Neural cell (in vitro differentiated cells): Measurements from ENCODE around the gene NELL1. TPM values are rescaled to one million over a fixed set of nuclear protein-coding genes. Genes with fewer than 3 reads are reported as not detected.

ENCODE experiments used
- H2AFZ ChIP-seq: fragments of 200-600, 300-800 bp; sonication (generic), shearing (Covaris generic); 2 replicates; pipeline ENCODE4 v1.6.0; 2014; ENCODE audit warnings: low read depth, mild to moderate bottlenecking, antibody characterized with exemption, low read length, moderate library complexity
- H3F3A ChIP-seq: fragments of 200-600 bp; shearing (Covaris generic); 2 replicates; pipeline ENCODE4 v1.6.1; 2016; ENCODE audit warnings: mild to moderate bottlenecking, moderate library complexity, mixed read lengths, antibody characterized with exemption, low read length; ENCODE audit not compliant: insufficient read depth, poor library complexity, severe bottlenecking
- H3K27ac ChIP-seq: fragments of 200-600, 300-800 bp; sonication (generic), shearing (Covaris generic); 2 replicates; pipeline ENCODE4 v1.5.1; 2014; ENCODE audit warnings: mild to moderate bottlenecking, low read length, moderate library complexity
- H3K27me3 ChIP-seq: fragments of 300-800, 200-600 bp; sonication (generic), shearing (Covaris generic); 2 replicates; pipeline ENCODE4 v1.6.0; 2014; ENCODE audit warnings: mild to moderate bottlenecking, low read depth, low read length, moderate library complexity; ENCODE audit not compliant: insufficient read depth
- H3K36me3 ChIP-seq: fragments of 300-800, 200-600 bp; sonication (generic), shearing (Covaris generic); 2 replicates; pipeline ENCODE4 v1.5.1; 2014; ENCODE audit warnings: mild to moderate bottlenecking, antibody characterized with exemption, low read length, moderate library complexity; ENCODE audit not compliant: insufficient read depth
- H3K4me2 ChIP-seq: fragments of 300-800, 200-600 bp; sonication (generic), shearing (Covaris generic); 2 replicates; pipeline ENCODE4 v1.6.0; 2014; ENCODE audit warnings: mild to moderate bottlenecking, low read length
- H3K4me3 ChIP-seq: fragments of 300-800, 200-600 bp; sonication (generic), shearing (Covaris generic); 2 replicates; pipeline ENCODE4 v1.5.1; 2014; ENCODE audit warnings: mild to moderate bottlenecking, low read length, moderate library complexity
- H3K79me2 ChIP-seq: fragments of 200-600 bp; shearing (Covaris generic); replicated peaks from 2 replicates; pipeline ENCODE4 v1.6.0; 2014; ENCODE audit warnings: mild to moderate bottlenecking, low read length, moderate library complexity; ENCODE audit not compliant: insufficient read depth
- H3K9ac ChIP-seq: fragments of 300-800, 200-600 bp; sonication (generic), shearing (Covaris generic); 2 replicates; pipeline ENCODE4 v1.6.1; 2016; ENCODE audit warnings: mild to moderate bottlenecking, low read length, mixed read lengths
- H3K9me2 ChIP-seq: fragments of 200-600 bp; shearing (Covaris generic); 2 replicates; pipeline ENCODE4 v1.6.1; 2016; ENCODE audit warnings: mild to moderate bottlenecking, low read length, mixed read lengths; ENCODE audit not compliant: insufficient read depth
- H3K9me3 ChIP-seq: fragments of 200-600, 300-800 bp; sonication (generic), shearing (Covaris generic); 2 replicates; pipeline ENCODE4 v1.6.1; 2016; ENCODE audit warnings: mild to moderate bottlenecking, mixed run types, low read length, moderate library complexity, mixed read lengths
- H4K20me1 ChIP-seq: fragments of 200-600 bp; shearing (Covaris generic); 2 replicates; pipeline ENCODE4 v1.6.1; 2016; ENCODE audit warnings: mild to moderate bottlenecking, mixed run types; ENCODE audit not compliant: insufficient read depth
- CTCF ChIP-seq: fragments of 450-650 bp; IDR thresholded peaks from 2 replicates; pipeline ENCODE4 v1.5.1; 2014; ENCODE audit warnings: antibody characterized with exemption, mild to moderate bottlenecking, moderate library complexity; ENCODE audit not compliant: poor library complexity, severe bottlenecking
- EP300 ChIP-seq: fragments of 450-650 bp; conservative IDR thresholded peaks from 2 replicates; pipeline ENCODE4 v1.6.1; 2014; ENCODE audit warnings: antibody characterized with exemption, mild to moderate bottlenecking, moderate library complexity; ENCODE audit not compliant: poor library complexity, severe bottlenecking
- EZH2 ChIP-seq: fragments of 200-600, 300-800 bp; shearing (Covaris generic), sonication (generic); IDR thresholded peaks from 2 replicates; pipeline ENCODE4 v1.6.1; 2014; ENCODE audit warnings: antibody characterized with exemption, low read length, borderline replicate concordance, mild to moderate bottlenecking; ENCODE audit not compliant: insufficient read depth, poor library complexity, severe bottlenecking
- MXI1 ChIP-seq: fragments of 450-650 bp; conservative IDR thresholded peaks from 2 replicates; pipeline ENCODE4 v1.6.1; 2014; ENCODE audit warnings: antibody characterized with exemption, mild to moderate bottlenecking; ENCODE audit not compliant: poor library complexity, severe bottlenecking
- POLR2AphosphoS5 ChIP-seq: IDR thresholded peaks from 2 replicates; pipeline ENCODE4 v1.6.1; 2012
- RAD21 ChIP-seq: fragments of 450-650 bp; conservative IDR thresholded peaks from 2 replicates; pipeline ENCODE4 v1.6.1; 2014; ENCODE audit warnings: antibody characterized with exemption, mild to moderate bottlenecking, moderate library complexity
- REST ChIP-seq: IDR thresholded peaks from 2 replicates; pipeline ENCODE4 v1.6.1; 2012; ENCODE audit warnings: borderline replicate concordance
- SMC3 ChIP-seq: fragments of 450-650 bp; conservative IDR thresholded peaks from 2 replicates; pipeline ENCODE4 v1.6.1; 2014; ENCODE audit warnings: antibody characterized with exemption, mild to moderate bottlenecking, moderate library complexity; ENCODE audit not compliant: poor library complexity
- TAF1 ChIP-seq: IDR thresholded peaks from 2 replicates; pipeline ENCODE4 v1.6.1; 2012; ENCODE audit warnings: low read depth
- polyA plus RNA-seq: library from polyadenylated mRNA; depleted of rRNA; stranded (reverse); fragments of >200 nt; gene quantifications from 2 replicates; pipeline ENCODE4 v1.2.3, GENCODE V29; 2014

Gene NELL1
- polyA plus RNA-seq, 1 donor from 2014 or later = 70.4 TPM

- H3K9ac ChIP-seq = no peak overlapping the region
- no peak overlapping the region for H3K27ac ChIP-seq
Observed at GRCh38 chr11:21485006-21485405, 815.6 kb downstream of the NELL1 start.

GRCh38 chr11:21485426-21485825 lies 816.0 kb downstream of the NELL1 start:
- H3K27me3 ChIP-seq = no peaks in the 10 kb centered on the region
- H3K36me3 ChIP-seq = no peaks in the 10 kb centered on the region
- no peak overlapping the region for H3K27ac ChIP-seq
- no peaks in the 10 kb centered on the region for H3K79me2 ChIP-seq
- no peak overlapping the region for H3K9ac ChIP-seq
- peaks cover 4% of the 10 kb centered on the region for H3F3A ChIP-seq
- H3K4me2 ChIP-seq = no peak overlapping the region
- no peaks in the 10 kb centered on the region for H4K20me1 ChIP-seq
- no peaks in the 10 kb centered on the region for H3K9me2 ChIP-seq
- H2AFZ ChIP-seq = no peak overlapping the region
- no peak overlapping the region for H3K4me3 ChIP-seq
- no peaks in the 10 kb centered on the region for H3K9me3 ChIP-seq
- no peak for TF ChIP-seq RAD21
- TF ChIP-seq EZH2 = no peak
- TF ChIP-seq MXI1 = no peak

More at GRCh38 chr11:21485006-21485405, 815.6 kb downstream of the NELL1 start:
- Histone ChIP-seq H3K27me3 (no peaks in the 10 kb centered on the region), H4K20me1 (no peaks in the 10 kb centered on the region), H3K79me2 (no peaks in the 10 kb centered on the region), H2AFZ (no peak overlapping the region), H3K4me2 (no peak overlapping the region), H3K4me3 (no peak overlapping the region), H3K36me3 (no peaks in the 10 kb centered on the region), H3F3A (peaks cover 4% of the 10 kb centered on the region), H3K9me3 (no peaks in the 10 kb centered on the region), H3K9me2 (no peaks in the 10 kb centered on the region)
- TF ChIP-seq SMC3 (no peak), RAD21 (no peak), EP300 (no peak), CTCF (no peak), TAF1 (no peak), REST (no peak), MXI1 (no peak), EZH2 (no peak), POLR2AphosphoS5 (no peak)
